ENCODE measurements around the gene TXNRD2.

Gene TXNRD2

GRCh38 chr22:19904174-19904856 is 37.3 kb downstream of the TXNRD2 start:
- no peak for TF ChIP-seq CTCF (IDR thresholded peaks at IDR 0.05; ENCODE audit: low read depth, low read length)
- no peak for TF ChIP-seq EZH2phosphoT487 (IDR thresholded peaks at IDR 0.05; ENCODE audit: low read depth)
- H4K20me1 ChIP-seq (ENCODE audit: insufficient read depth, low read length) = no peaks in the 10 kb centered on the region
- H3K27me3 ChIP-seq (ENCODE audit: low read depth, low read length) = no peaks in the 10 kb centered on the region
- no peak overlapping the region for H3K4me2 ChIP-seq (ENCODE audit: low read length)
- H3K79me2 ChIP-seq (ENCODE audit: low read length) = no peaks in the 10 kb centered on the region
- H3K4me3 ChIP-seq (ENCODE audit: low read length) = no peak overlapping the region
- H3K9ac ChIP-seq (ENCODE audit: low read length) = no peak overlapping the region
- no peaks in the 10 kb centered on the region for H3K9me3 ChIP-seq (ENCODE audit: insufficient read depth, low read length)
- H3K36me3 ChIP-seq (replicated peaks; ENCODE audit: low read depth, low read length) = no peaks in the 10 kb centered on the region
- H3K27ac ChIP-seq (ENCODE audit: low read length) = no peak overlapping the region
- no peak overlapping the region for H2AFZ ChIP-seq (ENCODE audit: low read depth, low read length)
- no peaks in the 10 kb centered on the region for H3K4me1 ChIP-seq (ENCODE audit: low read length)

GRCh38 chr22:19903513-19903912 is 38.1 kb downstream of the TXNRD2 start:
- Histone ChIP-seq H2AFZ (ENCODE audit: low read depth, low read length) (no peak overlapping the region), H3K27ac (ENCODE audit: low read length) (no peak overlapping the region)
- TF ChIP-seq EZH2phosphoT487 (IDR thresholded peaks at IDR 0.05; ENCODE audit: low read depth) (no peak), CTCF (IDR thresholded peaks at IDR 0.05; ENCODE audit: low read depth, low read length) (no peak)

GRCh38 chr22:19903031-19903430 is 38.6 kb downstream of the TXNRD2 start:
- H3K9ac ChIP-seq (ENCODE audit: low read length) = no peak overlapping the region
- H4K20me1 ChIP-seq (ENCODE audit: insufficient read depth, low read length) = no peaks in the 10 kb centered on the region
- no peak overlapping the region for H3K27ac ChIP-seq (ENCODE audit: low read length)
- no peaks in the 10 kb centered on the region for H3K36me3 ChIP-seq (replicated peaks; ENCODE audit: low read depth, low read length)
- H3K27me3 ChIP-seq (ENCODE audit: low read depth, low read length) = no peaks in the 10 kb centered on the region
- no peak overlapping the region for H3K4me3 ChIP-seq (ENCODE audit: low read length)
- H3K9me3 ChIP-seq (ENCODE audit: insufficient read depth, low read length) = no peaks in the 10 kb centered on the region
- H3K4me2 ChIP-seq (ENCODE audit: low read length) = no peak overlapping the region
- H3K79me2 ChIP-seq (ENCODE audit: low read length) = no peaks in the 10 kb centered on the region
- no peaks in the 10 kb centered on the region for H3K4me1 ChIP-seq (ENCODE audit: low read length)
- H2AFZ ChIP-seq (ENCODE audit: low read depth, low read length) = no peak overlapping the region
- TF ChIP-seq CTCF (IDR thresholded peaks at IDR 0.05; ENCODE audit: low read depth, low read length) (no peak), EZH2phosphoT487 (IDR thresholded peaks at IDR 0.05; ENCODE audit: low read depth) (no peak)

More at GRCh38 chr22:19903513-19903912, 38.1 kb downstream of the TXNRD2 start:
- Histone ChIP-seq H3K9ac (ENCODE audit: low read length) (no peak overlapping the region), H3K79me2 (ENCODE audit: low read length) (no peaks in the 10 kb centered on the region), H3K4me3 (ENCODE audit: low read length) (no peak overlapping the region), H3K9me3 (ENCODE audit: insufficient read depth, low read length) (no peaks in the 10 kb centered on the region), H4K20me1 (ENCODE audit: insufficient read depth, low read length) (no peaks in the 10 kb centered on the region), H3K4me1 (ENCODE audit: low read length) (no peaks in the 10 kb centered on the region), H3K27me3 (ENCODE audit: low read depth, low read length) (no peaks in the 10 kb centered on the region), H3K4me2 (ENCODE audit: low read length) (no peak overlapping the region), H3K36me3 (replicated peaks; ENCODE audit: low read depth, low read length) (no peaks in the 10 kb centered on the region)

- no peaks in the 10 kb centered on the region for H3K36me3 ChIP-seq (replicated peaks; ENCODE audit: low read depth, low read length)
- no peak overlapping the region for H3K4me3 ChIP-seq (ENCODE audit: low read length)
- H3K4me1 ChIP-seq (ENCODE audit: low read length) = no peaks in the 10 kb centered on the region
- H3K79me2 ChIP-seq (ENCODE audit: low read length) = no peaks in the 10 kb centered on the region
- H3K4me2 ChIP-seq (ENCODE audit: low read length) = no peak overlapping the region
- H3K9ac ChIP-seq (ENCODE audit: low read length) = no peak overlapping the region
- TF ChIP-seq EZH2phosphoT487 (IDR thresholded peaks at IDR 0.05; ENCODE audit: low read depth) (no peak), CTCF (IDR thresholded peaks at IDR 0.05; ENCODE audit: low read depth, low read length) (no peak)
- no peak overlapping the region for H2AFZ ChIP-seq (ENCODE audit: low read depth, low read length)
- no peak overlapping the region for H3K27ac ChIP-seq (ENCODE audit: low read length)
- no peaks in the 10 kb centered on the region for H4K20me1 ChIP-seq (ENCODE audit: insufficient read depth, low read length)
- no peaks in the 10 kb centered on the region for H3K27me3 ChIP-seq (ENCODE audit: low read depth, low read length)
- H3K9me3 ChIP-seq (ENCODE audit: insufficient read depth, low read length) = no peaks in the 10 kb centered on the region
These were observed 39.3 kb downstream of the TXNRD2 start for GRCh38 chr22:19902245-19902715.
